NB4 (cell line): ENCODE data around the gene USF2.

Experiments used
- DNase-seq: peaks from one replicate; pipeline ENCODE4 v3.0.0; 2010; ENCODE audit warnings: low read depth
- H3K4me3 ChIP-seq: one replicate; pipeline ENCODE4 v1.5.1; 2011; ENCODE audit warnings: mild to moderate bottlenecking, low read depth, low read length, moderate library complexity
- MYC ChIP-seq: IDR thresholded peaks from 2 replicates; pipeline ENCODE4 v1.6.1; 2011; ENCODE audit warnings: low read depth, low read length
- POLR2A ChIP-seq: IDR thresholded peaks from 2 replicates; pipeline ENCODE4 v1.6.1; 2011; ENCODE audit warnings: mild to moderate bottlenecking; ENCODE audit not compliant: insufficient read length; ENCODE audit errors: extremely low read depth
- TF ChIP-seq, protein P1 (sequence below): IDR thresholded peaks from 2 replicates; pipeline ENCODE4 v1.6.1; 2011; ENCODE audit warnings: low read depth, low read length
- TF ChIP-seq, protein P2 (sequence below): IDR thresholded peaks from one replicate; pipeline ENCODE4 v1.5.1; 2012; ENCODE audit warnings: low read depth, low read length

USF2 gene

DNA sequence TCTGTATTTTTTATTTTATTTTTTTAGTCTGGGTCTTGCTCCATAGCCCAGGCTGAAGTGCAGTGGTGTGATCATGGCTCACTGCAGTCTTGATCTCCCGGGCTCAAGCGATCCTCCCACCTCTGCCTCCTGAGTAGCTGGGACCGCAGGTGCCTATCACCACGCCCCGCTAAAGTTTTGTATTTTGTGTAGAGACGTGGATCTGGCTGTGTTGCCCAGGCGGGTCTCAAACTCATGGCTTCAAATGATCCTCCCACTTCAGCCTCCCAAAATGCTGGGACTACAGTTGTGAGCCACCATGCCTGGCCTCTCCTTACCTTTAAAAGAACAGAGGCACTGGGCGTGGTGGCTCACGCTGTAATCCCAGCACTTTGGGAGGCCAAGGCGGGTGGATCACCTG lies 19.0 kb downstream of the USF2 start:
- TF ChIP-seq, protein P1, sequence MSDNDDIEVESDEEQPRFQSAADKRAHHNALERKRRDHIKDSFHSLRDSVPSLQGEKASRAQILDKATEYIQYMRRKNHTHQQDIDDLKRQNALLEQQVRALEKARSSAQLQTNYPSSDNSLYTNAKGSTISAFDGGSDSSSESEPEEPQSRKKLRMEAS, result no peak
- no peak overlapping the region for H3K4me3 ChIP-seq
- no peak for DNase-seq

DNA sequence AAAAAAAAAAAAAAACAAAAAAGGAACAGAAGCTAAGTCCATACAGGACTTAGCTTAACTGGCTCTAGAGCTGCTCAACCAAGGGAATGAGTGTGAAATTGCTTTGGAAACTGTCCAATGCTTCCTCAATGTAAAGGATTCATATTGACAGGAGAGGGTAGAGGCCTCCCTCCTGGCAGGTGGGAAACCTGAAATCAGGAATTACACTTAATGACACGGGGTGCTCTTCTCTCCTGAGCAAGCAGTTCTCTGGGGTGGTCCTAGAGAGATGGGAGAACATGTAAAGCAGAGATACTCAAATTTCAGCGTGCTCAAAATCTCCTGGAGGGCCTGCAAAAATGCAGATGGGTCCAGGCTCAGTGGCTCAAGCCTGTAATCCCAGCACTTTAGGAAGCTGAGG lies 19.6 kb downstream of the USF2 start:
- no peak for DNase-seq
- no peak overlapping the region for H3K4me3 ChIP-seq
- TF ChIP-seq POLR2A, result no peak
- TF ChIP-seq, protein P2, sequence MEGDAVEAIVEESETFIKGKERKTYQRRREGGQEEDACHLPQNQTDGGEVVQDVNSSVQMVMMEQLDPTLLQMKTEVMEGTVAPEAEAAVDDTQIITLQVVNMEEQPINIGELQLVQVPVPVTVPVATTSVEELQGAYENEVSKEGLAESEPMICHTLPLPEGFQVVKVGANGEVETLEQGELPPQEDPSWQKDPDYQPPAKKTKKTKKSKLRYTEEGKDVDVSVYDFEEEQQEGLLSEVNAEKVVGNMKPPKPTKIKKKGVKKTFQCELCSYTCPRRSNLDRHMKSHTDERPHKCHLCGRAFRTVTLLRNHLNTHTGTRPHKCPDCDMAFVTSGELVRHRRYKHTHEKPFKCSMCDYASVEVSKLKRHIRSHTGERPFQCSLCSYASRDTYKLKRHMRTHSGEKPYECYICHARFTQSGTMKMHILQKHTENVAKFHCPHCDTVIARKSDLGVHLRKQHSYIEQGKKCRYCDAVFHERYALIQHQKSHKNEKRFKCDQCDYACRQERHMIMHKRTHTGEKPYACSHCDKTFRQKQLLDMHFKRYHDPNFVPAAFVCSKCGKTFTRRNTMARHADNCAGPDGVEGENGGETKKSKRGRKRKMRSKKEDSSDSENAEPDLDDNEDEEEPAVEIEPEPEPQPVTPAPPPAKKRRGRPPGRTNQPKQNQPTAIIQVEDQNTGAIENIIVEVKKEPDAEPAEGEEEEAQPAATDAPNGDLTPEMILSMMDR, result no peak
- TF ChIP-seq MYC, result no peak
- TF ChIP-seq, protein P1, result no peak

DNA sequence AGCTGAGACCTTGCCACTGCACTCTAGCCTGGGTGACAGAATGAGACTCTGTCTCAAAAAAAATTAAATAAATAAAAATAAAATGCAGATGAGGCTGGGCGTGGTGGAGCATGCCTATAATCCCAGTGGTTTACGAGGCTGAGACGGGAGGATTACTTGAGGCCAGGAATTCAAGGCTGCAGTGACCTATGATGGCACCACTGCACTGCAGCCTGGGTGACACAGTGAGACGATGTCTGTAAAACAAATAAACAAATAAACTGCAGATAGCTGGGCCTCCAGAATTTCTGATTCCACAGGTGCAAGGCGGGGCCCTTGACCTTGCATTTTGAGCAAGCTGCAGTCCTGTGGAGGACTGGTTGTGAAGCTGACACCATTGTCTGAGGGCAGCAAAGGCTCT lies 20.1 kb downstream of the USF2 start:
- TF ChIP-seq MYC (no peak), POLR2A (no peak)
- TF ChIP-seq, protein P2, result no peak
- TF ChIP-seq, protein P1, result no peak
- DNase-seq, result no peak

DNA sequence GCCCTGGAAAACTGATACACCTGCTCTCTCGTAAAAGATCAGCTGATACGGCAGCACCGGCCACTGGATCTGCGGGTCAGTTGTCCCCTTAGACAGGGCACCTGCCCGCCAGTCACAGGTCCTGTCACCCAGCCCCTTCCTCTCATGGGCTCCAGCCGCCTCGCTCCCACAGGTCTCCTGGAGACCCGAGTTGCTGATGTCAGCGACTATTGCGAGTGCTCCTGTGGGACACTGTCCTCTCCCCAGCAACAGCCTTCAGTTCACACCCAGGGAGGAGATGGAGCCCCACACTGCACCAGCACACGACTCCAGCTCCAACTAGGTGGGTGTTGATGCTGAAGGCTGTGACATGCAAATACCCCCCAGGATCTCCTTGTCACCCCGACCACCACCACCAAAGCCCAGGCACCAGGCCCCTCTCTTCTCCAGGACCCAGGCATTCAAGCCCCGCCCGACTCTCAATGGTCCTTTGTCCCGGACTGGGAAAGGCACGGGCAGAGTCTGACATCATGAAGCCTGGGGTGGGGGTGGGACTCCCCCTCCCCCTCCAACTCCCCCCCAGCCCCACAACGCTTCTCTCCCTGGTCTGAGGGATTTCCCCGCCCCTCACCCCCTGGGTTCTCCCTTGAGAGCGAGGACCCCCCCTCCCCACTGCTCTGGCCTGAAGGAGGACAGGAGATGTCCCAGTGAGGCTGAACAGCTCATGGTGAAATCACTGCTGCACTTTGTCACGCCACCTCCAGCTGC lies 21.8 kb downstream of the USF2 start:
- no peak overlapping the region for H3K4me3 ChIP-seq
- no peak for TF ChIP-seq POLR2A
- TF ChIP-seq, protein P1, result no peak
- TF ChIP-seq, protein P2, result no peak
- TF ChIP-seq MYC, result no peak
- DNase-seq, result no peak

More for the DNA sequence above, 20.1 kb downstream of the USF2 start:
- H3K4me3 ChIP-seq, result no peak overlapping the region

DNA sequence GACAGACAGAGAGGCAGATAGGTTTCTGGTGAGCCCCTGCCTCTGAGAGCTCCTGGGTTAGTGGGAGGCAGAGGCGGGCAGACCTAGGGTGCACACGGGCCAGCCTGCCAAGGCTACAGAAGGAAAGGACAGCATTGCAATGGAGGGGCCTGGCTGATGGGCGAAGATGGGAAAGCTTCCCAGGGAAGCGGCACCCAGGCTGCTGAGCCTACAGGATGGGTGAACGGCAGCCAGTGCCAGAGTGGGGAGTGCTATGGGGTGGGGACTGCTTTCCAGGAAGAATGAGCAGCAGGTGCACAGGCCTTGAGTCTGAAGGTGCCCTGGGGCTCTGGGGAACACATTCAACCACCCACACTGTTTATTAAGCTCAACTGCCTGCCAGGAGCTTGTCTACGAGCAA lies 22.5 kb downstream of the USF2 start:
- no peak for DNase-seq
- H3K4me3 ChIP-seq, result no peak overlapping the region
- TF ChIP-seq MYC, result no peak
- no peak for TF ChIP-seq POLR2A
- TF ChIP-seq, protein P1, result no peak
- TF ChIP-seq, protein P2, result no peak

DNA sequence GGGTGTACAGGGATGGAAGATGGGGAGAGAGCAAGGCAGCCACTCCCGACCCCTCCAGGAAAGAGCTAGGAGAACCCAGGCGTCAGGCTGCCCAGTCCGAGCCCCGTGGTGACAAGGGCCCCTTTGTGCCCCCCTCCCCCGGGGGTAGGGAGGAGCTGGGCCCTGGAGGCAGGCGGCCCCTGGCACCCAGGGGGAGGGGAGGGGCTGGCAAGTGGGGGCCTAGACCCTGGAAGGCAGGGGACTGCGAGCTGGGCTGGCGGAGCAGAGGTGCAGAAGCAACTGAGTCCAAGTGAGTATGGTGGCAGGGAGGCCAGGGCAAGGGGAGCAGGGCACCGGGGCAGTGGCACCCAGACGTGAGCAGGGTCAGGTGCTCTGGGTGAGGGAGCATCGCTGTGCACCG lies 23.2 kb downstream of the USF2 start, which contains the start of gene MAG:
TSS of gene MAG (plus strand) at position 246 of the 400 bp plus-strand sequence. CDS start 3,248 bp downstream, outside the sequence.
- TF ChIP-seq MYC (no peak), POLR2A (no peak)
- TF ChIP-seq, protein P2, result no peak
- TF ChIP-seq, protein P1, result no peak
- DNase-seq, result no peak
- H3K4me3 ChIP-seq, result no peak within 1 kb of the TSS
